HL-60/S4 (cell line): ENCODE measurements around the gene DIP2A.

Experiments
- in situ Hi-C: fragments of 300-500 bp; cut with MboI; formaldehyde crosslinking; loops from 2 replicates; pipeline ENCODE4 v1.14.3; 2022; ENCODE audit warnings: low sequenced_read_pairs

Gene DIP2A

DNA sequence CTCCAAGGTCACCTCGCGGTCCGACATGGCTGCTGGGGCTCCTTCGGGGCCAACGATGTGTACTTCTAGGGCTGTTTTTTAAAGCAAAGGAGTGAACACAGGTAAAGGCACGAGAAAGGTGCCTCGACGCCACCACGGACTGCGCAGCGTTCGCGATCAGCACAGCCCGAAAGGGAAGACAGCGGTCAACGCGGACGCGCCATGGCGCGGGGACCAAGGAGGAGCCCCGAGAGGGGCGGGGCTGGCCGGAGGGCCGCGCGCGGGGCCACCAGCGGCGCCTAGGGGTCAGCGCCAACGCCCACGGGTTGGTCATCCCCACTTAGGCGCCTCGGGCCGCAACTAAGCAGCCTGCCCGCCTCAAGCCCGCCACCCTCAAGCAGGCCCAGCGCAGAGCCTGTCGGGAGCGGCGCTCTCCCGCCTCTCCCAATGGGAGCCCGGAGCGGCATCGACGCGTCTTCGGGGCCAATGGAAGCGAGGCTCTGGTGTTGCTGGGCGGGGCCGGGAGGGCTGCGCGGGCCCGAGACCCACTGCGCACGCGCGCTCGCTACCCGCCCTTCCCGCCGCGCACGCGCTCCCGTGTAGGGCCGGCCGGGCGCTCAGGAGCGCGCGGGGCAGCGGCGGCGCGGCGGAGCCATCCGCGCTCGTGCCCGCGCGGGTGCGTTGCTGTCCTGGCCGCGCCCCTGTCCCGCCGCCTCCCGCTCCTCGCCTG lies at the start of gene DIP2A:
Gene DIP2A, plus strand, starts transcription at position 577 of the 709 bp plus-strand sequence. CDS start 241 bp downstream, outside the sequence.
- in situ Hi-C loops: no loop called here

DNA sequence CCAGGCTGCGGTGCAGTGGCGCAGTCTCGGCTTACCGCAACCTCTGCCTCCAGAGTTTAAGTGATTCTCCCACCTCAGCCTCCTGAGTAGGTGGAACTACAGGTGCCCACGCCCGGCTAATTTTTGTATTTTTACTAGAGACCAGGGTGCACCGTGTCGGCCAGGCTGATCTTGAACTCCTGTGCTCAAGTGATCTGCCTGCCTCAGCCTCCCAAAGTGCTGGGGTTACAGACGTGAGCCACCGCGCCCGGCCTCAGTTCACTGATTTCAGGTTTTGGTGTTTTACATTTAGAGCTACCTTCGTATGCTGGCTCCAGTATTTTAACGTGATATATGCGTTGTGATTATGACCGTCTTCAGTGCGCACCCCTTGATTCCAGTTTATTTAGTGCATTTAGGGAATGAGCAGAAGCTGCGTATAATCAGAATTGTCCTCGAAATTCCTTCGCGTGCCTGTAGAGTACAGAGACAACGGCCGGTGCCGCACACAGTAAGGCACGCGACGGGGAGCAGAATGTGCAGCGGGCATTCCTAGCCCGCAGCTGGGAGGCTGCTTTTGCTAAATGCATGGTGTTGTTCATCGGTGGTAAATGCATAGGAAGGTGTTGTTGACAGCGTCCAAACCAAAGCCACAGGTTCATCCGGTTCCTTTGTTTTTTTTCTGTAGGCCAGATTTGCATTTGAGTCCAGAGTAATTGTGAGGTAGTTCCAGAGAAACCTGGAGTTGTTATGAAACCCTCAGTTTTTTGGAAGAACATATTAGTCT lies 48.9 kb upstream of the DIP2A start:
- in situ Hi-C loops: no loop called here

DNA sequence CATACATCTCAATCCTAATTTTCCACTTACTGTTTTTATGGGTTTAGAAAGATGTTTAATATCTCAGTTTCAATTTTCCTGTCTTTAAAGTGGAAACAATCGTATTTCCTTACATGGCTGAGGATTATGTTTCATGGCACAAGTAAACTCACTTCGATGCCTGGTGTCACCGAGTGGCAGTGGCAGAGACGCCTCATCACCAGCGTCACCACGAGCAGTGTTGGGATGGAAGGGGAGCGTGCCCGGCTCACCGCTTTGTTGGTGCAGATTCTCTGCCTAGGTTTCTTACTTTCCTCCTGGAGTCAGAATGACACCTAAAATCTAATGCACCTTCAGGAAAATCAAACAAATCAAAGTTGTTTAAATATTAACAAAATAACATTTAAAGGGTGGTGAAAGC lies 48.2 kb upstream of the DIP2A start:
- in situ Hi-C loops: no loop called here

- in situ Hi-C loops: no loop called here
Measured at GRCh38 chr21:46411236-46411635, 47.5 kb upstream of the DIP2A start.

DNA sequence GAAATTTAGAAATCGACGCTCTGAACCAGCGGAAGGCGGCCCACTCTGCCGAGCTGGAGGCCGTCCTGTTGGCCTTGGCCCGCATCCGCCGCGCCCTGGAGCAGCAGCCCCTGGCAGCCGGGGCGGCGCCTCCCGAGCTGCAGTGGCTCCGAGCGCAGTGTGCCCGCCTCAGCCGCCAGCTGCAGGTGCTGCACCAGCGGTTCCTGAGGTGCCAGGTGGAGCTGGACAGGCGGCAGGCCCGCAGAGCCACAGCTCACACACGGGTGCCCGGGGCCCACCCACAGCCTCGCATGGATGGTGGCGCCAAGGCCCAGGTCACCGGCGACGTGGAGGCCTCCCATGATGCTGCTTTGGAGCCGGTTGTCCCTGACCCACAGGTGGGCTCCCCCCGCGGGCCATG lies 47.0 kb upstream of the DIP2A start:
- in situ Hi-C loops: no loop called here

- in situ Hi-C loops: no loop called here
Measured at GRCh38 chr21:46412521-46413364, 45.9 kb upstream of the DIP2A start.

GRCh38 chr21:46413365-46413696 lies 45.4 kb upstream of the DIP2A start:
- in situ Hi-C loops: no loop called here

GRCh38 chr21:46414965-46415275 lies 43.8 kb upstream of the DIP2A start:
- in situ Hi-C loops: no loop called here

DNA sequence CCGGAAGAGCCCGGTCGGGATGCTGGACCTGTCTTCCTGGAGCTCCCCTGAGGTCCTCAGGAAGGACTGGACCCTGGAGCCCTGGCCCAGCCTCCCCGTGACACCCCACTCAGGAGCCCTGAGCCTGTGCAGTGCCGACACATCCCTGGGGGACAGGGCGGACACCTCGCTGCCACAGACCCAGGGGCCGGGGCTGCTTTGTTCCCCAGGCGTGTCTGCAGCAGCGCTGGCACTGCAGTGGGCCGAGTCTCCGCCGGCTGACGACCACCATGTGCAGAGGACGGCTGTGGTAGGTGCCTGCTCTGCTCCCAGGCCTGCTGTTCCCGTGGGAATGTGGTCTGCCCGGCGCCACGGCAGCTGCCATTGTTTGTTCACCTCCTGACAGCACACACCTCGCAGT lies 42.1 kb upstream of the DIP2A start:
- in situ Hi-C loops: no loop called here

DNA sequence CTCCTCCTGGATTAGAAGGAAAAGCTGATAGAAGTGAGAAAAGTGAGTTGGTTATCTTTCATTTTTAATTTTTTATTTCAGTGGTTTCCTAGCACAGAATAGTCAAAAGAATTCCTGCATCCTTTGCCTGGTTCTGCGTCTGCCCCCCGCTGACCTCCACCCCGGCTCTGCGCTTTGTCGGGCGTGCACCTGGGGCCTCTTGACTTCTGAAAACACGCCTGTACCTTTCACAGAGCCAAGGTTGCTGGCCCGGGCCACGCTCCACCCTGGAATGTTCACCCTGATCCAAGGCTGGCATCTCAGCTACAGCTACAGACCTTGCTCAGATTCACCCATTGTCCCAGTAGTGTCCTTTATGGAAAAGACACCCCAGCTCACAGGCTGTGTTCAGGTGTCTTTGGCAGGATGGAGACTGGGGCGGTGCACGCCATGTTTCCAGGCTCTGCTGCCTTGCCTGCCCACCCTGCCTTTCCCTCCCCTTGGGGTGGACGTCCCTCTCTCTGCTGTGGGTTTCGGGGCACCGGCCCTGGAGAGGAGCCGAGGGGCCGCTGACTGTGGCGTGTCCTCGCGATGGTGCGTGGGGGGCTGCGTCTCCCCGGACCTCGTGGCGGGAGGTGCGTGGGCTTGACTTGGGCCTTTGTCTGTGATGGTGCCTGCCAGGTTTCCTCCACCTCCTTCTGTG lies 40.3 kb upstream of the DIP2A start:
- in situ Hi-C loops: no loop called here

DNA sequence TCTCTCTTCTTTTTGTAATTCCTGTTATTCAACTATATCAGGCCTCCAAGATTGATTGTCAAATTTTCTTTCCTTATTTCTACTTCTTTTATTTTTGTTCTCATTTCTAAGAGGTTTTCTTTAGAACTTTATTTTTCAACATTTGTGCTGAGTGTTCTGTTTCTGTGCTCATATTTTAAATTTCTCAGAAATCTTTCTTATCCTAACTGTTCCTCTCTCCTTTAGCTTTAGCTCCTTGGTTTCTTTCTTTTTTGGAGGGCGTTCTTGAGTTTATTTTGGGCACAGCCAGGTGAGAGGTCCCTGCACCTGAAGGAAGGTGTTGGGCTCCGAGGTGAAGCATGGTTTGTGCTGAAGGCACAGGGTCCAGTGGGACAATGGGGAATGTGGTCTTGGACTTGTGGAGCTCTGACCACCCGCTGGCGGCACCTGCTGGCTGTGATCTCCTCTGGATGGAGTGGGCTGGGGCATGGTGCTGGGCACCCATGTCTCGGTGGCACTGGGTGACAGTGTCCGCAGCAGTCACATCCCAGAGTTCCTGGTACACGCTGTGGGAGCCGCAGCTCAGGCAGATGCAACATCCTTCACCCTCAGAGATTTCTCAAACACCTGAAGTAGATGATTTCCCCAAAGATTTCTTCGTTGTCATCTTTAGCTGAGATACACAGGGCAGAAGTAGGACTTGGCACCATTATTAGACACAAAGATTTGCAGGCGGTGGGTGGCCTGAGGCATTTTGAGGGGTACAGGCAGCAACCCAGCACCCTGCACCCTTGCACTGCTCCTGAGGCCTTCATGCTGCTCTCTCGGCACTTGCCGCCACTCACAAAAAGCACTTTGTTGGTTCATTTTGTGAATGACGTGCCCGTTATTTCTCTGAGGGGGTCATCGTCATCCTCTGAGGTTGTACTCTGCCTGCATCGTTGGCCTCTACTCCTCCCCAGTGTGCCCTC lies 38.2 kb upstream of the DIP2A start:
- in situ Hi-C loops: no loop called here

- in situ Hi-C loops: no loop called here
Measured at GRCh38 chr21:46421191-46421750, 37.4 kb upstream of the DIP2A start.

- in situ Hi-C loops: no loop called here
Measured at GRCh38 chr21:46421756-46422555, 36.7 kb upstream of the DIP2A start.

DNA sequence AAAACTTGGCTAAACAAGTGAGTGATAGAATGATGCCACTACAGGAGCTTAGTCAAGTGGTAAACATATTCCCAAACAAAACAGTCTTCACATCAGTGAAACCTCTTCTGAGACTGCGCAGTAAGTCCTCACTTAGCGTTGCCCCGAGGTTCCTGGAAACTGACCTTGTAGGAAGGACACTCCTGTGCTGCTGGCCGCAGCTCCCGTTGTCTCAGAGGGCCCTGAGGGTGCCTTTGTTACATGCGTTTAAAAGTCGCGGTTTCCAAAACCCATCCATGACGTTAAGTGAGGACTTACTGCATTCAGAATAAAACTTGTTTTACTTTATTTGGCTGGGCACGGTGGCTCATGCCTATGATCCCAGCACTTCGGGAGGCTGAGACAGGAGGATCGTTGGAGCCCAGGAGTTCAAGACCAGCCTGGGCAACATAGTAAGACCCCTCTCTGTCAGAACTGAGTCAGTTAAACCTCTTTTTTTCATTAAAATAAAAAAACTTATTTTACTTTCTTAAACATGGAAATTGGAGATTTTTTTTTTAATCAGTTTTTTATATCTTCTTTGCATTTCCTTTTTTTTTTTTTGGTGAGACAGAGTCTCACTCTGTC lies 36.0 kb upstream of the DIP2A start:
- in situ Hi-C loops: no loop called here

GRCh38 chr21:46423546-46424038 lies 35.1 kb upstream of the DIP2A start:
- in situ Hi-C loops: no loop called here

DNA sequence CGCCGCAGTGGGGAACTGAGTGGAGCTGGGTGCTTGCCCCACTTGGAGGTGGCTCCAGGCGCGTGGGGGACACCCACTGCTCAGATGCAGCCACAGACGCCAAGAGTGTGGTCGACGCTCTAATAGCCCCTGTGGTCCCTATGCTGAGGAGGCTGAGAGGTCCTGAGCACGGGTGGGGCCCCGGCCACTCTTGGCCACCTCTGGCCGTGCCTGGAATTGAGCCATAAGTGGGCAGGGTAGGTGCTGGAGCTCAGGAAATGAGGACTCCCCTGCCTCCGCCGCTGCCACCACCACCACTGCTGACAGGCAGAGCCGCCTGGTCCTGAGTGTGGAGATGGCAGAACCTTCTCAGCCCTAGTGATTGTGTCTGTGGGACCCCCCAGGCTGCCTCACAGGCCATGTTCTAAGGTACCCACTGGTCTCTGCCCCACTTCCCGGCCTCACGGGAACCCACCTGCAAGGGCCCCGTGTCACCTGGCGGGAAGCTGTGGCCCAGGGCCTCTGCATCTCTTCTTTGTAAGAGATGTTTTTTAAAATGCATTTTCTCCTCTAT lies 34.6 kb upstream of the DIP2A start:
- in situ Hi-C loops: no loop called here

DNA sequence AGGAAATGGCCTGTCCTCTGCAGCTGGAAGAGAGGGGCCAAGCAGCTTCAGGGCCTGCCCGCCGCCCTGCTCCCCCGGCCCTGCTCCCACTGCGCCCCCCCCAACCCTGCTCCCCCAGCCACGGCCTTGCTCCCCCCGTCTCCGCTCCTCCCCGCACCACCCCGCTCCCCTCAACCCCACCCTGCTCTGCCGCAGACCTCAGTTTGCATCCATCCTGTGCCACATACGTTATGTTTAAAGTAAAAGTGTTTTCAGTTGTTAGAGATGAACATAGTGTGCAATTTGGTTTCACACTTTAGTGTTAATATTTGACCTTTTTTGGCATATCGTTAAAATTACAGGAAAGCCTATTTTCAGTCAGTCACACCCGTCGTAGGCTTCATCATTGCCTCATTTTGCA lies 34.1 kb upstream of the DIP2A start:
- in situ Hi-C loops: no loop called here

- in situ Hi-C loops: no loop called here
Measured at GRCh38 chr21:46425041-46425440, 33.6 kb upstream of the DIP2A start.
